ENCODE measurements around the gene CORIN.

The CORIN gene

GRCh38 chr4:47718696-47719095 is 119.2 kb downstream of the CORIN start:
- TF ChIP-seq SP1 (IDR thresholded peaks at IDR 0.05), result no peak
- CTCF ChIA-PET, result no interaction called here
- no peak for DNase-seq (ENCODE audit: extremely low spot score)
- POLR2A ChIA-PET, result no interaction called here

GRCh38 chr4:47717188-47717587 is 120.7 kb downstream of the CORIN start:
- CTCF ChIA-PET, result no interaction called here
- TF ChIP-seq SP1 (IDR thresholded peaks at IDR 0.05) (no peak), ZNF384 (IDR thresholded peaks at IDR 0.05) (no peak), L3MBTL2 (conservative IDR thresholded peaks at IDR 0.05) (no peak), ARNT (IDR thresholded peaks at IDR 0.05) (no peak), HDGF (IDR thresholded peaks at IDR 0.05; ENCODE audit: borderline replicate concordance) (no peak), NFRKB (IDR thresholded peaks at IDR 0.05) (no peak)
- POLR2A ChIA-PET, result no interaction called here
- DNase-seq (ENCODE audit: extremely low spot score), result no peak

DNA sequence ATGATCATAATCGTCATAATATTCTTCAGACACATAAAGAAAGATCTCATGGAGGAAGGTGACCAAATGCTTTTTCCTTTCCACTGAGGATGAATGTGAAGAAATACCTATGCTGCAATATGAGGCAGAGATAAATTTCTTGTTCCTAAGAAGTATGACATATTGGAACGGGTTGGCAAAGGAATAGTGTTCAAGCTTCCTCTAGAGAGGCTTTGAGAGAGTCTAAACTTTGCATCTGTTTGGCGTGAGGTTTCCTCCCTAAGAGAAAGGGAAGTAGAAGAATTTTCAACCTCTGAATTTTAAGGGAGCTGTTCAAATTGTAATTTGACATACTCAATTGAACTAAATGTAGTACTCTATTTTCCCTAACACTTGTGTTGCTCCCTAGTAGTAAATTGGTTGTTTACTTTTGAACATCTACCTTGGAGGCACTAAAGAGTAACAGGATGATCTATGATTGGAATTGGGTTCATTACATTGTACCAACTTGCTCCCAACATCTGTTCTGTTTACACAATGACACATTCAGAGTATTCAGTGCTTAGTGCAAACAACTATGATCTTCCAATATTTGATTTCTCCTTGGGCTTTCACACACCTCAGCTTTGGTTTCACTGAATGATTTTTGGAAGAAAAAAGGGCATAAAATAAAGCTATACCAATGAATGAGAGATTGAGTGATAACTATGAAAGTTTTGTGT is 122.0 kb downstream of the CORIN start:
- ChIA-PET POLR2A (no interaction called here), CTCF (interaction anchor here (1.4 kb wide), 1 partner anchor 10 kb away, joined by 3 read pairs; no protein-coding TSS in a partner anchor)
- TF ChIP-seq SP1 (IDR thresholded peaks at IDR 0.05) (no peak), ELF4 (IDR thresholded peaks at IDR 0.05) (no peak), FOXA1 (IDR thresholded peaks at IDR 0.05) (no peak), LEF1 (IDR thresholded peaks at IDR 0.05; ENCODE audit: borderline replicate concordance) (no peak), ZNF384 (IDR thresholded peaks at IDR 0.05) (no peak), L3MBTL2 (conservative IDR thresholded peaks at IDR 0.05) (no peak), TARDBP (IDR thresholded peaks at IDR 0.05) (no peak), NFRKB (IDR thresholded peaks at IDR 0.05) (no peak), FOXM1 (IDR thresholded peaks at IDR 0.05; ENCODE audit: borderline replicate concordance) (no peak), BHLHE40 (IDR thresholded peaks at IDR 0.05; ENCODE audit: borderline replicate concordance) (no peak), HDGF (IDR thresholded peaks at IDR 0.05; ENCODE audit: borderline replicate concordance) (no peak), SUZ12 (IDR thresholded peaks at IDR 0.05) (no peak), CTBP1 (IDR thresholded peaks at IDR 0.05; ENCODE audit: borderline replicate concordance) (no peak), PKNOX1 (IDR thresholded peaks at IDR 0.05) (no peak), ARNT (IDR thresholded peaks at IDR 0.05) (no peak), FOXK2 (IDR thresholded peaks at IDR 0.05) (no peak)
- no peak for DNase-seq (ENCODE audit: extremely low spot score)

DNA sequence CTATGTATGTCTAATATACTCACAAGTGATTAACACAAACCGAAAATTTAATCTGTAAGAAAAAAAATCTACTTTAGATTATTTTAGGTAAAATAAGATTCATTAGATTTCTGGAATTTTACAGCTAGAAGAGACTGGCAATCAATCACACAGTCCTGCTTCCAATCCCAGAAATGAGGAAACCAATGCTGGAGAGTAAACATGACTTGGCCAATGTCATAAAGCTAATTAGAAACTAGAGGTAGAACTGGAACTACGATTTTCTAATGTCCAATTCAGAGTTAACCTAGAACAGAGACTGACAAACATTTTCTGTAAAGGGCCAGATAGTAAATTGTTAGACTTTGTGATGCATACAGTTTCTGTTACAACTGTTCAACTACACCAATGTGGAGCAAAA is 123.6 kb downstream of the CORIN start:
- ChIA-PET POLR2A (no interaction called here), CTCF (interaction anchor here (0.7 kb wide), 1 partner anchor 23 kb away, joined by 3 read pairs; no protein-coding TSS in a partner anchor)
- DNase-seq (ENCODE audit: extremely low spot score), result no peak
- no peak for TF ChIP-seq LEF1 (IDR thresholded peaks at IDR 0.05; ENCODE audit: borderline replicate concordance)
- no peak for TF ChIP-seq SUZ12 (IDR thresholded peaks at IDR 0.05)
- TF ChIP-seq SP1 (IDR thresholded peaks at IDR 0.05), result no peak
- no peak for TF ChIP-seq FOXM1 (IDR thresholded peaks at IDR 0.05; ENCODE audit: borderline replicate concordance)
- TF ChIP-seq ZNF384 (IDR thresholded peaks at IDR 0.05), result no peak
- TF ChIP-seq NFRKB (IDR thresholded peaks at IDR 0.05), result no peak
- no peak for TF ChIP-seq HDGF (IDR thresholded peaks at IDR 0.05; ENCODE audit: borderline replicate concordance)
- no peak for TF ChIP-seq FOXA1 (IDR thresholded peaks at IDR 0.05)

DNA sequence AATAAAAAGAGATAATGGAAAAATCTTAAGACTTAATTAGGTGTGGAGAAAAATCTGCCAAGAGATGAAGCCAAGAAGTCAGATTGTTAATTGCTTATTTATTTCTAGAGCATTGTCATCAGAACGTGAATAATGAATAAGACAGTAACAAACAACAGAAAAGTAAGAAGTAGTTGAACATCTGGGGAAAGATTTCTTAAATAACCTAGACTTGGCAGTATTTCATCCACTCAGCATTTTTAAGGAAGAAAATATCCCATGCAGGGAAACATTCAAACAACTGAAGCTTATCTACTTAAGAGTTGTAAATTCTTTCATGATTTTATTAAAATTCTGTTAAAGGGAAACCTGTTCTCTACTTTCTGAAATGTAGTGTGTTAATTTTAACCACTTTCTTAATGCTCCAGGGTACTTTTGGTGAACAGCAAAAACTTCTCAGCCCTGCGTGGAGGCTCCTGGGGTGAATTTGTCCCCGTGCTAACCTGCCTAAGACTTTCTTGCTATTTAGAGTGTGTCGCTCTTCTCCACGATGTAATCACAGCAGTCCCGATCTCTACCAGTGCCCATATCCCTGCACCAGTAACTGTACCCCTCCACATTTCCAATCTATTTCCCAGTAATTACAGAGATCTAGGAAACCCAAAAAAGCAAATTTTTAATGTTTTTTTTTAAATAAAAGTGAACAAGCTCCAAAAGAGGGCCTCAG is 124.6 kb downstream of the CORIN start:
- CTCF ChIA-PET, result no interaction called here
- TF ChIP-seq FOXK2 (IDR thresholded peaks at IDR 0.05) (no peak), FOXA1 (IDR thresholded peaks at IDR 0.05) (no peak), TARDBP (IDR thresholded peaks at IDR 0.05) (no peak), SP1 (IDR thresholded peaks at IDR 0.05) (no peak), LEF1 (IDR thresholded peaks at IDR 0.05; ENCODE audit: borderline replicate concordance) (no peak), HDGF (IDR thresholded peaks at IDR 0.05; ENCODE audit: borderline replicate concordance) (no peak), CTBP1 (IDR thresholded peaks at IDR 0.05; ENCODE audit: borderline replicate concordance) (no peak), NFRKB (IDR thresholded peaks at IDR 0.05) (no peak), L3MBTL2 (conservative IDR thresholded peaks at IDR 0.05) (no peak), SUZ12 (IDR thresholded peaks at IDR 0.05) (no peak), FOXM1 (IDR thresholded peaks at IDR 0.05; ENCODE audit: borderline replicate concordance) (no peak), ZNF384 (IDR thresholded peaks at IDR 0.05) (no peak), ARNT (IDR thresholded peaks at IDR 0.05) (no peak), BHLHE40 (IDR thresholded peaks at IDR 0.05; ENCODE audit: borderline replicate concordance) (no peak), ELF4 (IDR thresholded peaks at IDR 0.05) (no peak), PKNOX1 (IDR thresholded peaks at IDR 0.05) (no peak)
- POLR2A ChIA-PET, result no interaction called here
- no peak for DNase-seq (ENCODE audit: extremely low spot score)

DNA sequence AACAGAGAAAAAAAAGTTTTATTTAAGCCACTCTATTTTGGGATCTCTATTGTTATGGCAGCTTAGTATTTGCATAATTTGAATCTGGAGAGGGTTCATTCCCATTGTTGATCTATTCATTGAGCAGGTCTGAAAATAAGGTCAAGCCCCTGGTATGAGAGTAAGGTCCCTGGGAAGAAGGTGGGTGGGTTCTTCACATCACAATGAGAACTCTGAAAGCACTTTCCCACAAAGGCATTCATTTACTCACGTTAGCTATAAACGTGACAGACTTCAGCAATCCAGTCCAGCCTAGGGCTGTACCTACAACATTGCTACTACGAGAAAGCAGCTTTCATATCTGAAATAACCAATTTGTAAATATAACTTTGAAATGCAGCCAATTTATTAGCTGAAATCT is 126.2 kb downstream of the CORIN start:
- ChIA-PET POLR2A (no interaction called here), CTCF (no interaction called here)
- TF ChIP-seq L3MBTL2 (conservative IDR thresholded peaks at IDR 0.05), result no peak
- no peak for TF ChIP-seq NFRKB (IDR thresholded peaks at IDR 0.05)
- TF ChIP-seq ZNF384 (IDR thresholded peaks at IDR 0.05), result no peak
- no peak for TF ChIP-seq TARDBP (IDR thresholded peaks at IDR 0.05)
- TF ChIP-seq SP1 (IDR thresholded peaks at IDR 0.05), result no peak
- TF ChIP-seq SUZ12 (IDR thresholded peaks at IDR 0.05), result no peak
- TF ChIP-seq FOXM1 (IDR thresholded peaks at IDR 0.05; ENCODE audit: borderline replicate concordance), result no peak
- no peak for TF ChIP-seq FOXK2 (IDR thresholded peaks at IDR 0.05)
- TF ChIP-seq BHLHE40 (IDR thresholded peaks at IDR 0.05; ENCODE audit: borderline replicate concordance), result no peak
- TF ChIP-seq HDGF (IDR thresholded peaks at IDR 0.05; ENCODE audit: borderline replicate concordance), result no peak
- TF ChIP-seq FOXA1 (IDR thresholded peaks at IDR 0.05), result no peak
- TF ChIP-seq CTBP1 (IDR thresholded peaks at IDR 0.05; ENCODE audit: borderline replicate concordance), result no peak
- no peak for DNase-seq (ENCODE audit: extremely low spot score)

Data from HEK293T (cell line).